PFSK-1 (cell line): ENCODE data around the gene MCOLN3.

Source experiments
- FOXP2 ChIP-seq: optimal IDR thresholded peaks from 2 replicates; pipeline ENCODE3; 2011; ENCODE audit warnings: borderline replicate concordance, control low read depth, inconsistent platforms; ENCODE audit not compliant: insufficient read depth; ENCODE audit errors: extremely low read length, extremely low read depth
- POLR2AphosphoS5 ChIP-seq: IDR thresholded peaks from 2 replicates; pipeline ENCODE4 v1.6.1; 2012; ENCODE audit warnings: low read depth, mild to moderate bottlenecking, control low read depth, low read length, moderate library complexity
- SIN3A ChIP-seq: IDR thresholded peaks from 2 replicates; pipeline ENCODE4 v1.6.1; 2012; ENCODE audit warnings: mild to moderate bottlenecking, low read length, moderate library complexity, borderline replicate concordance; ENCODE audit not compliant: insufficient read depth
- TAF1 ChIP-seq: IDR thresholded peaks from 2 replicates; pipeline ENCODE4 v1.6.1; 2012; ENCODE audit warnings: low read length, control low read depth, borderline replicate concordance; ENCODE audit not compliant: insufficient read depth
- TF ChIP-seq, protein P1 (sequence below), 2 experiments: IDR thresholded peaks; 2 replicates each; pipeline versions ENCODE4 v1.6.1 to v1.8.0; 2011 to 2012; ENCODE audit warnings: low read depth in 2 of 2, low read length in 2 of 2, control low read depth in 1 of 2, inconsistent platforms in 1 of 2, mild to moderate bottlenecking in 1 of 2, moderate library complexity in 1 of 2; ENCODE audit not compliant: insufficient read depth in 1 of 2

Gene MCOLN3

DNA sequence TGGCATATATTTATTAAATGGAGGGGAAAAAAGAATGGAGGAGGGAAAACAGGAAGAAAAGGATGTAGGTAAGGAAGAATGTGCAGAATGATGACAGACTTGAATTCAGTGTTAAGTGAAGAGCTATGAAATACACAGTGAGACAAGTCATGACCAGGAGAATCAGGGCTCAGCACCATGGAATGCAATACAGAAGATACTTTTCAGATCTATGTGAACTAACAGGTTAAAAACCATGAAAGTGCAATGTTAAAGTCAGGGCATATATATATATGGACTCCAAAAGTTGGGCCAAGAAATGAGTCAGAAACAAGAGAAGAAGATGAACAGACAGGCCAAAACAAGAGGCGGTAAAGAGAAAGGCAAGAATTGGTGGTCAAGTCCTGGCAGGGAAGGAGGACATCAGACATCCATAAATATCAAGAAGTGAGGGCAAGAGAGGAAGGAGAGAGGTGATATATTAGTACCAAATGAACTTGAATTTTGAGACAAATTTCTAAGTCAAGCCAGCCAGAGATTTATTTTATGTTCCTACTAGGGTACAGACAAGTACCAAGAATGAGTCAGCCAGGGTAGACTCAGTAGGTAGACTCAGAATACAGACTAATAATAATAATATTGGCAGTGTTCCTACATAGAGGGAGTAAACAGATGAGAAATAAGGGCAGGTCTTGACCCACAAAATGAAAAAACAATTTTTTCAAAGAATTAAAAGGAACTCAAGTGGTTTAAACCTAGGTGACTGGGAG, 39.5 kb upstream of the MCOLN3 start:
- TF ChIP-seq TAF1 = no peak
- TF ChIP-seq, protein P1, sequence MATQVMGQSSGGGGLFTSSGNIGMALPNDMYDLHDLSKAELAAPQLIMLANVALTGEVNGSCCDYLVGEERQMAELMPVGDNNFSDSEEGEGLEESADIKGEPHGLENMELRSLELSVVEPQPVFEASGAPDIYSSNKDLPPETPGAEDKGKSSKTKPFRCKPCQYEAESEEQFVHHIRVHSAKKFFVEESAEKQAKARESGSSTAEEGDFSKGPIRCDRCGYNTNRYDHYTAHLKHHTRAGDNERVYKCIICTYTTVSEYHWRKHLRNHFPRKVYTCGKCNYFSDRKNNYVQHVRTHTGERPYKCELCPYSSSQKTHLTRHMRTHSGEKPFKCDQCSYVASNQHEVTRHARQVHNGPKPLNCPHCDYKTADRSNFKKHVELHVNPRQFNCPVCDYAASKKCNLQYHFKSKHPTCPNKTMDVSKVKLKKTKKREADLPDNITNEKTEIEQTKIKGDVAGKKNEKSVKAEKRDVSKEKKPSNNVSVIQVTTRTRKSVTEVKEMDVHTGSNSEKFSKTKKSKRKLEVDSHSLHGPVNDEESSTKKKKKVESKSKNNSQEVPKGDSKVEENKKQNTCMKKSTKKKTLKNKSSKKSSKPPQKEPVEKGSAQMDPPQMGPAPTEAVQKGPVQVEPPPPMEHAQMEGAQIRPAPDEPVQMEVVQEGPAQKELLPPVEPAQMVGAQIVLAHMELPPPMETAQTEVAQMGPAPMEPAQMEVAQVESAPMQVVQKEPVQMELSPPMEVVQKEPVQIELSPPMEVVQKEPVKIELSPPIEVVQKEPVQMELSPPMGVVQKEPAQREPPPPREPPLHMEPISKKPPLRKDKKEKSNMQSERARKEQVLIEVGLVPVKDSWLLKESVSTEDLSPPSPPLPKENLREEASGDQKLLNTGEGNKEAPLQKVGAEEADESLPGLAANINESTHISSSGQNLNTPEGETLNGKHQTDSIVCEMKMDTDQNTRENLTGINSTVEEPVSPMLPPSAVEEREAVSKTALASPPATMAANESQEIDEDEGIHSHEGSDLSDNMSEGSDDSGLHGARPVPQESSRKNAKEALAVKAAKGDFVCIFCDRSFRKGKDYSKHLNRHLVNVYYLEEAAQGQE (IDR thresholded peaks at IDR 0.05; ENCODE audit: insufficient read depth in 1 of 2, low read depth in 2 of 2, low read length in 2 of 2) = no peak
- TF ChIP-seq SIN3A = no peak
- TF ChIP-seq FOXP2 = no peak
- TF ChIP-seq POLR2AphosphoS5 = no peak

DNA sequence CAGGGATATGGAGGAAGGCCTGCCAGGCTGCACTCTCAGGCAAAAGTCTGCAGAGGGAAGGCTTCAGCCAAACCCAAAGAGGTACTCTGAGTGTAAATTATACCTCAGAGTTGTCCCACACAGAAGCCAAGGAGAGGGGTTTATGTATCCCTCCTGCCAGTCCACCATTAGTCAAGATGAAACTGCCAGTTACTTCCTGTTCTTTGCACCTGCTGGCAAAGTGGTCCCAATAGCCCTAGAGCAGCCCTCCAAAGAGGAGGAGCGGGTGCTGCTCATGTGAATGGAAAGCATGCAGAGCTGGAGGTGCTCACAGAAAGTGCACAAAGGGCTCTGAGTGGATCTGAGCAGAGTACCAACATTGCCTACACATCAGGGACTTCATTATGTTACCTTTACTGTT, 37.1 kb upstream of the MCOLN3 start:
- no peak for TF ChIP-seq SIN3A

DNA sequence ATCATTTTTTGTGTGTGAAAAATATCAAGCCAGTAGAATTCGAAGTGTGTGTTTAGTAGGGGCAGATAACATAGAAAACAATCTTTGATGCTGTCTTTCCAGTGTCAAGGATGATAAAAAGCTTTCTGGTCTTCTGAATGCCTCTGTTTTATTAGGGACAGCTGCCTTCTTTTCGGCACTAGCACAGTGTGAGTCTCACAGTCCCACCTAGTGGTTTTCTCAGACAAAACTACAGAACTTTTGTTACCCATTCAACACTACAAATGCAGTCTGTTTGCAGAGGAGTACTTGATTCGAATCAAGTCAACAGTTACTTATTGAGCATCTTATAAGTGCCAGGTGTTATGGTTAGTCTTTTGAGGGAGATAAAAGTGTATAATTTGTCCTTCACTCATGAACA, 30.6 kb upstream of the MCOLN3 start:
- TF ChIP-seq POLR2AphosphoS5 (no peak), TAF1 (no peak), FOXP2 (no peak), SIN3A (no peak)
- TF ChIP-seq, protein P1 (IDR thresholded peaks at IDR 0.05; ENCODE audit: insufficient read depth in 1 of 2, low read depth in 2 of 2, low read length in 2 of 2) = no peak

DNA sequence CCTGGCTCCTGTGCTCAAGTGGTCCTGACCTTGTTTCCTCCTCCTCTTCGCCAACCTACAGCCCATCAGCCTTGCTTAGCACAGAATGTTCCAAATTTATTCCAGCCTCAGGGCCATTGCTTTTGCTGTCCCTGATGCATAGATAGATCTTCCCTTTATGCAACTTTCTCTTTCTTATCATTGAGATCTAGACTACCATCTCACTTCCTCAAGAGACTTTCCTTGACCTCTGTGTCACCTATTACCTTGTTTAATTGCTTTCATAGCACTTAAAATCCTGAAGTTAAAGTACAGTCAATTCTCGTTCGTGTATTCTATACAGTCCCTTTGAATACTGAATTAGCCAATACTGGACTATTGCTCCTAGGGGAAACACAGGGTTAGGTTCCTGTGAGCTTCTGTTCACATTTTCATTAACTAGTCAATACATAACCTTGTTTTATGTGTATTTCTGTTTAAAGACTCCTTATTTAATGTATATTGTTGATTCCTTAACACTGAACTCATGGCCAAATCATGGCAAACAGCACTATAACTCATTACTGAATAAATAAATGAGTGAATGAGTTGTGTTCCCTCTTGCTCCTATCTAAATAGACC, 26.2 kb upstream of the MCOLN3 start:
- TF ChIP-seq TAF1 (no peak), POLR2AphosphoS5 (no peak), SIN3A (no peak), FOXP2 (no peak)
- TF ChIP-seq, protein P1 (IDR thresholded peaks at IDR 0.05; ENCODE audit: insufficient read depth in 1 of 2, low read depth in 2 of 2, low read length in 2 of 2) = no peak

DNA sequence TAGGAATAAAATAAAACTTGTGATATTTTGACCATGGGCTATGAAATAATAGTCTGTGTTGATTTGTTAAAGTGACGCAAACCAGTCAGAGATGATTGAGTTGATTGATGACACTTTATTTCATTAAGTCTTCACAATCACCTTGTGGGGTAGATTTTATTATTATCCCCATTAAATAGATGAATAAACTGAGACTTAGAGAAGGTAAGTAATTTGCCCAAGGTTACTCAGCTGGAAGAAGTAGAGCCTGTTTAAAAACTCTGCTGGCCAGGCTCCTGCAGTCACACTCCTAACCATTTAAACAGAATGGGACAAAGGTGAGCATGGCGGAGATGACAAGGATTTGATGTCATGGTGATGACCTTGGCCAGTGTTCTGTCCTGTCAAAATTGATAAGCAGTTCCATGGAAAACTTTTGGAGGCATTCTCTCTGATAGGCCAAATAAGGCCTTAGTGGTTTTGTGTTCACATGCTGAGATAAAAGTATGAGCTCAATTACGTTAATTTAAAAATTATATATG, 22.7 kb upstream of the MCOLN3 start:
- TF ChIP-seq SIN3A (no peak), TAF1 (no peak), POLR2AphosphoS5 (no peak), FOXP2 (no peak)
- TF ChIP-seq, protein P1 (IDR thresholded peaks at IDR 0.05; ENCODE audit: insufficient read depth in 1 of 2, low read depth in 2 of 2, low read length in 2 of 2) = no peak
